Transverse colon (tissue), 4 donors: ENCODE measurements around the gene XPOT. TPM values are rescaled to one million over a fixed set of nuclear protein-coding genes. Genes with fewer than 3 reads are reported as not detected.

Source experiments
- DNase-seq: peaks from one replicate; pipeline ENCODE4 v3.0.0-alpha.2; 2019
- H3K27ac ChIP-seq, 4 donors: fragments of 200-600 bp; sonication (generic); 2 replicates each; pipeline ENCODE4 v1.5.1; 2016 to 2018; ENCODE audit warnings: inconsistent platforms in 4 of 4
- H3K27me3 ChIP-seq: fragments of 200-600 bp; sonication (generic); 2 replicates; pipeline ENCODE4 v1.5.1; 2017; ENCODE audit warnings: inconsistent platforms
- H3K36me3 ChIP-seq, 4 donors: fragments of 200-600 bp; sonication (generic); 2 replicates each; pipeline ENCODE4 v1.5.1; 2017 to 2019; ENCODE audit warnings: inconsistent platforms in 4 of 4
- H3K4me1 ChIP-seq, 4 donors: fragments of 200-600 bp; sonication (generic); 2 replicates each; pipeline ENCODE4 v1.5.1; 2017 to 2020; ENCODE audit warnings: inconsistent platforms in 4 of 4
- H3K4me3 ChIP-seq, 4 donors: fragments of 200-600 bp; sonication (generic); 1 replicate in 1 of 4; 2 replicates in 3 of 4; pipeline versions ENCODE4 v1.5.1 to v1.6.1; 2017 to 2019; ENCODE audit warnings: inconsistent platforms in 4 of 4
- H3K9me3 ChIP-seq, 2 donors: fragments of 200-600 bp; sonication (generic); 2 replicates each; pipeline ENCODE4 v1.5.1; 2017 to 2019; ENCODE audit warnings: inconsistent platforms in 2 of 2
- CTCF ChIP-seq, 5 experiments: fragments of 200-600 bp in 3 of 5; fragments of 450-650 bp in 2 of 5; sonication (generic) in 3 of 5; IDR thresholded peaks; 1 replicate in 2 of 5; 2 replicates in 3 of 5; pipeline ENCODE4 v1.5.1; 2016 to 2017; ENCODE audit warnings: antibody characterized with exemption in 5 of 5, inconsistent platforms in 3 of 5, mild to moderate bottlenecking in 2 of 5, moderate library complexity in 1 of 5
- EP300 ChIP-seq: sonication (generic); formaldehyde crosslinking; IDR thresholded peaks from one replicate; pipeline ENCODE4 v1.6.1; 2017; ENCODE audit warnings: antibody characterized with exemption, low read depth
- POLR2A ChIP-seq: fragments of 450-650 bp; IDR thresholded peaks from one replicate; pipeline ENCODE4 v1.6.1; 2016; ENCODE audit warnings: antibody characterized with exemption, mild to moderate bottlenecking, moderate library complexity
- POLR2AphosphoS5 ChIP-seq, 3 donors: sonication (generic); formaldehyde crosslinking; IDR thresholded peaks; one replicate each; pipeline ENCODE4 v1.6.1; 2016; ENCODE audit warnings: antibody characterized with exemption in 3 of 3
- WGBS, 2 donors: methylation state at CpG; one replicate each; pipeline ENCODE4 v1.1.5; 2018; ENCODE audit warnings: low coverage in 1 of 2; 5-methylcytosine and 5-hydroxymethylcytosine counted together
- in situ Hi-C, 4 donors: fragments of 200-750 bp; cut with MboI; loops; one replicate each; pipeline versions ENCODE4 v1.15.0 to v1.15.1; 2017; ENCODE audit warnings: low sequenced_read_pairs in 3 of 4, low pct_ligation_motif_present in 1 of 4, low pct_unique_long_range_greater_than_20kb in 1 of 4
- intact Hi-C: fragments of 100-400 bp; cut with DNase I; formaldehyde crosslinking; loops from one replicate; pipeline ENCODE4 v1.15.1; 2023; ENCODE audit warnings: low total_unique reads
- total RNA-seq, 4 donors: library from RNA; depleted of rRNA; stranded (reverse); fragments of >200 nt; gene quantifications; one replicate each; pipeline ENCODE4 v1.1.0, GENCODE V29; 2016

Gene XPOT
- total RNA-seq, 4 donors from 2014 or later, result 15.7 to 56.9 (median 27.0) TPM

GRCh38 chr12:64455506-64455905, 51.3 kb downstream of the XPOT start:
- in situ Hi-C loops (no loop called here), intact Hi-C loops (no loop called here)
- no peak for DNase-seq
- no peaks in the 10 kb centered on the region for H3K36me3 ChIP-seq
- no peak overlapping the region for H3K4me3 ChIP-seq
- TF ChIP-seq POLR2AphosphoS5 (IDR thresholded peaks at IDR 0.05) (no peak), CTCF (IDR thresholded peaks at IDR 0.05) (no peak), EP300 (no peak), POLR2A (no peak)
- H3K27ac ChIP-seq, result no peak overlapping the region
- H3K4me1 ChIP-seq, result peaks cover 9 to 44% (median 20%) of the 10 kb centered on the region in 4 donors
- no peaks in the 10 kb centered on the region for H3K9me3 ChIP-seq
- no peaks in the 10 kb centered on the region for H3K27me3 ChIP-seq
- WGBS, 2 donors, result 69 to 94% methylated on average over 1 of the region's 1 CpG

GRCh38 chr12:64456119-64456518, 51.9 kb downstream of the XPOT start:
- H3K36me3 ChIP-seq, result no peaks in the 10 kb centered on the region
- H3K27ac ChIP-seq, result no peak overlapping the region
- intact Hi-C loops (no loop called here), in situ Hi-C loops (no loop called here)
- no peaks in the 10 kb centered on the region for H3K27me3 ChIP-seq
- no peaks in the 10 kb centered on the region for H3K9me3 ChIP-seq
- H3K4me1 ChIP-seq, result peaks cover 8 to 38% (median 19%) of the 10 kb centered on the region in 4 donors
- no peak for DNase-seq
- TF ChIP-seq EP300 (no peak), CTCF (IDR thresholded peaks at IDR 0.05) (no peak), POLR2A (no peak), POLR2AphosphoS5 (IDR thresholded peaks at IDR 0.05) (no peak)
- no peak overlapping the region for H3K4me3 ChIP-seq

GRCh38 chr12:64457032-64457431, 52.8 kb downstream of the XPOT start:
- no peak overlapping the region for H3K4me3 ChIP-seq
- no peaks in the 10 kb centered on the region for H3K36me3 ChIP-seq
- no peaks in the 10 kb centered on the region for H3K27me3 ChIP-seq
- DNase-seq, result no peak
- peaks cover 7 to 35% (median 17%) of the 10 kb centered on the region in 4 donors for H3K4me1 ChIP-seq
- no peak overlapping the region for H3K27ac ChIP-seq
- TF ChIP-seq POLR2A, result no peak
- no peak for TF ChIP-seq EP300
- TF ChIP-seq POLR2AphosphoS5 (IDR thresholded peaks at IDR 0.05), result no peak
- TF ChIP-seq CTCF (IDR thresholded peaks at IDR 0.05), result no peak
- intact Hi-C loops (no loop called here), in situ Hi-C loops (no loop called here)
- WGBS, 2 donors, result 64 to 67% methylated on average over 6 of the region's 6 CpGs
- H3K9me3 ChIP-seq, result no peaks in the 10 kb centered on the region

GRCh38 chr12:64457466-64457865, 53.3 kb downstream of the XPOT start:
- Histone ChIP-seq H3K9me3 (no peaks in the 10 kb centered on the region), H3K36me3 (no peaks in the 10 kb centered on the region), H3K27ac (no peak overlapping the region), H3K4me1 (peaks cover 7 to 35% (median 17%) of the 10 kb centered on the region in 4 donors), H3K4me3 (no peak overlapping the region), H3K27me3 (no peaks in the 10 kb centered on the region)
- intact Hi-C loops, result no loop called here
- TF ChIP-seq CTCF (IDR thresholded peaks at IDR 0.05), result no peak
- TF ChIP-seq EP300, result no peak
- TF ChIP-seq POLR2A, result no peak
- TF ChIP-seq POLR2AphosphoS5 (IDR thresholded peaks at IDR 0.05), result no peak
- no peak for DNase-seq
- WGBS, 2 donors, result 81 to 91% methylated on average over 3 of the region's 3 CpGs
- in situ Hi-C loops, result no loop called here
